LoVo (cell line): ENCODE measurements around the gene CRACR2A.

Source experiments
- DNase-seq: peaks from one replicate; pipeline ENCODE4 v3.0.0-alpha.2; 2016; ENCODE audit warnings: low spot score

CRACR2A gene

DNA sequence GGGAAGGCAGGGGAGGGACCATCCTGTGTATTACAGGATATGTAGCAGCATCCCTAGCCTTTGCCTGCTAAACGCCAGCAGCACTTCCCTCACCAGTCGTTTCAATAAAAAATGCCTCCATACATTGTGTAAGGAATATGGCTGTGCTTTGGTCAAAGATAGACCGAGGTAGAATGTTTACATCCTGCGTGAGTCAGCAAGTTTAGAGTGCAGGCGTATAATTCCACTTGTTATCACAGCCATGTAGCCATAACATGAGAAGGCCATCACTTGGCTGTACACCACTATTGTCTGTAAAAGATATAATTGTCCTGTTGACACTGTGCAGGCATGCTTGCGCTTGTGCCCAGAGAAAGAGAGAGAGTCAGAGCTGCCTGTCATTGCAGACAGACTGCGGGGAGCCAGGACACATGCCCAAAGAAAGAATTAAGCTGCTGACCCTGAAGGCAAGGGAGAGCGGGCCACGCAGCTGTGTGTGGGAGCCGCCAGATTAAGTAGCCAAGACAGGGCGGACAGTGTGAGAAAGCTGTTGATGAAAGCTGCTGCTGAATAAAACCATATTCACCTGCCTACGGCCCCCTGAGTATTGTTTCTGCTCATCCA, 68.4 kb downstream of the CRACR2A start:
- no peak for DNase-seq

DNA sequence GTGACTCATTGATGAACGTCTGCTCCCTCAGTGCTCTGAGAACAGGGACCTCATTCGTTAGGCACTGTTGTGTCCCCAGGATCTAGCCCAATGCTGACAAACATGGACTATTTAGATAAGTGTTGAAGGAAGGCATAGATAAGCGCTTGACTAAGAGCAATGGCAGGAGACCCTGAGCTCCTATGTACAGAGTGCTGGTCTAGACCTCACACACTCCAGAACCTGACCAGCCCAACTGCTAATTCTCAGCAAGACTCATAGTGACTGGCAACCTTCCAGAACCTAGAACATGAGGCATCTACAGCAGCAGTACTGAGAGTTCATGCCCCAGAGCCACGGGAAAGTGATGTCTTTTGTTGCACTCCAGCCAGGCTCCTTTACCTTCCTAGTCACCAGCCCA, 69.2 kb downstream of the CRACR2A start:
- DNase-seq = no peak

DNA sequence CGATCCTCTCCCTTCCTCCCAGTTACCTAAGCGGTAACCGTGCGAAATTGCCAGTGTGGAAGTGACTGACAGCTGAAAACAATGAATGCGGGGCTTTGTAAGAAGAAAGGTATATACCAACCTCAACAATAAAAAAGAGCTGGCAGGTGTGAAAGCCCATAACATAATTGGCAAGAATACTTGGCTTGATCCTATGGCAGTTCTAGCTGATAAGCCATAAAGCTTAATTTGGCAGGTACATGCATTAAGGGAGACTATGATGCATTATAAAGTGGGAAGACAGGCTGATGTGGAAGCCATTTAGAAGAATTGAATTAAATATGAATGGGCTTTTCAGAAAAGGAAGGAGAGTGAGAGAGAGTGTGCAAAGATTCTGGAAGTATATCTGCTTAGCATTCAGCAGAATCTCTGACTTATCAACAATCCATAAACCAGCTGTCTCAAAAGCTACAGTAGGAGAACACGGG, 71.3 kb downstream of the CRACR2A start:
- DNase-seq = no peak

DNA sequence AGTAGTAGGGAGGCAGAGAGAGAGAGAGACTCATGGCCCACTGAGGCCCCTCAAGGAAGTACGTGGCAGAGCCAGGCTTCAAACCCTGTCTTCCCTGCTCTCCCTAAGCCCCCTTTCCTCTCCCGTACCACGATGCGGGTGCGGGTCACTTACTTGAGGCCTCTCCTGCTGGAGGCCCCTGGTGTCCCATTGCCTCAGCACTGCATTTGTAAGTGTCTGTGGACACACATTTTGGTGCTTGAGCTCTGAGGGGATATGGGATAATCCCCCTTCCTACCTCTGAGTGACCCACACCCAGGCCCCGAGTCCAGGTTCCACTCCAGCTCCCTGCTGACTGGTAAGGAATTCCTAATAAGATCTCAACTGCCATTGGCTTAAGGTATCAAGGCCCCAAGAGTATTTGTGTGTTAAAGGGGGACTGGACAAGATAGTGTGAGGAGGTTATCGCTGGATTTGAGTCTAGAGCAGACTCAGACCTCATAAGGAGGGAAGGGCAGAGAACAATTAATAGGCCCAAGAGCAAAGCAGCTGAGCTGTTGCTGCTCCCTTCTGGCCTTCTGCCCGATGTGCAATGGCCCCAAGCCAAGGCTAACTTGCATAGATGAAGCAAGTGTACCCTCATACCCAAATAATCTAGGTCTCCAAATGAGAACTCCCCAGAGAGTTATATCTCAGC, 71.9 kb downstream of the CRACR2A start:
- DNase-seq = no peak

DNA sequence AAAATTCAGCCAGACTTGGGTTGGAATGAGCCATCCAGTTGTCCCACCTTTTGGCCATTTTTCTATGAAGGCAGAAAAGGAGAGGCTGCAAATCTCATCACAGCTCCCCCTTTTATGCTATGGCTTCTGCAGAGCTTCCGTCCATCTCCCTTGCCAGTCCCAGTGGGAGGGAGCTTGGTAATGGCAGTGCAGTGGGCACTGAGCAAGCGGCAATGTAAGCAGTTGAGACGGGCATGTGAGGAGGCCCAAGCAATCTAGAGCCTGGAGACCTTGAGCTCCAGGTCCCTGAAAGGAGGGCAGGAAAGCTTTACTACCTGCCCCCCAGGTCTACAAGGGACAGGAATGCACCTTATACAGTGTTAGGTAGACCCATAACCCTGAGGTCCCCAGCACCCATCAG, 73.1 kb downstream of the CRACR2A start:
- no peak for DNase-seq

DNA sequence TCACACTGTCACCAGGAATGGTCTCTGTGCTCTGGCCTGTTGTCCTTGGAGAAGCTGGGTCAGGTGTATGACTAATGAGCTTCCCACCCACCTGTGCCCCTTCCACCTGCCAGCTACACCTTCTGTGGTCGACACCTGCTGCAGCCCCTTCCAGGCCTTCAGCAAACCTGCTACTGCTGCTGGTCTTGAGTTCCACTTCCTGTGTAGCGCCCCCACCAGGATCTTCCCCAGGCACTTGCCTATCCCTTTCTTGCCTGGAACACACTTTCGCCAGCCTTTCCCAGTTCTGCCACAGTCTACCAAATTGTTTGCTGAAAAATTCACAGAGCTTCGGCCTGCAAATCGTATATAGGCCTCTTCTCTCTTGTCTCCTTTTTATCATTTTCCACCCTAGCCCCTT, 75.3 kb downstream of the CRACR2A start:
- no peak for DNase-seq

GRCh38 chr12:3673981-3674708, 78.8 kb downstream of the CRACR2A start:
- no peak for DNase-seq

DNA sequence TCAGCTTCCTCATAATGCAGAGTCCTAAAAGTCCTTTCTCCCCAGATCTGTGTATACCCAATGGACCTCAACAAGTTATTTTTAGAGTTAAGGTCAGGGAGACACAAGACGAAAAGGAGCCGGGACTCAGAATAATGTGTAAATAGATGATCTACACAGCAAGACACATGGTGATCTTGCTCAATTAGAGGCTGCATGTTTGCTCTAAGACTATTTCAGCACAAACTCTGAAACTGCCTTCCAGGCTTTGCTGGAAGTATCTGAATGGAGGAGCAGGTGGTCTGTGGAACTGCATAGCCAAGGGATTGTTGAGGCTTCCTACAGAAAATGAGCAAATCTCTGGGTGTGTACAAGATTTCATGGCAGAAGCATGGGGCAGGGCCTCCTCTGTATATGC, 80.8 kb downstream of the CRACR2A start:
- no peak for DNase-seq

DNA sequence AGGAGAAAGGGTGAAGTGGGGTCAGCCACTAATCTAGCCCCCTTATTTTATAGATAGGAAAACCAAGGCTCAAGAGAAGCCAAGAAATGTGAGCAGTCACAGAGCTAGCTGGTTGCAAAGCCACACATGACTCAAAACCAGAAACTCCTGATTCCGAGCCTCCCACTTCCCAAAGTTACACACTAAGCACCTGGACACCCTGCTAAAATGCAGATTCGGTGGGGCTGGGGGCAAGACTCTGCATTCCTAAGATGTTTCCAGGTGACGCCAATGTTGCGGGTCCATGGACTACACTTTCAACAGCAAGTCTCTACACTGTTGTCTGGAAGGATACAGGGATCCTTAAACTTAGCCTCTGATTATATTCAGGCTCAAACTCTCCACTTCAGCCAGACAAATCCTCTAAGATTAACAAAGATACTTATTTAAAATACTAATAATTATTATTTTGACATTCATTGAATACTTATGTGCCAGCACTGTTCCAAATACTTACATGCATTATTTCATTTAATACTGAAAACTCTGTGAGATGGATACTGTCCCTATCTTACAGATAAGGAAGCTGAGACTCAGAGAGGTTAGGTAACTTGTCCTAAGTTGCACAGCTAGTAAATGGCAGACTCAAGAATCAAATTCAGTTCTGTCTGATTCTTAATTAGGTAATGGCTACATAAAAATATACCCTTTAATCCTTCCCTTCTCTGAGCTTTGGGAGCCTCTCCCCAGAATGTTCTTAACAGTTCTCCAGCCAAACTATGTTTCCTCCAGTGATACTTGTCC, 81.4 kb downstream of the CRACR2A start:
- DNase-seq = no peak

DNA sequence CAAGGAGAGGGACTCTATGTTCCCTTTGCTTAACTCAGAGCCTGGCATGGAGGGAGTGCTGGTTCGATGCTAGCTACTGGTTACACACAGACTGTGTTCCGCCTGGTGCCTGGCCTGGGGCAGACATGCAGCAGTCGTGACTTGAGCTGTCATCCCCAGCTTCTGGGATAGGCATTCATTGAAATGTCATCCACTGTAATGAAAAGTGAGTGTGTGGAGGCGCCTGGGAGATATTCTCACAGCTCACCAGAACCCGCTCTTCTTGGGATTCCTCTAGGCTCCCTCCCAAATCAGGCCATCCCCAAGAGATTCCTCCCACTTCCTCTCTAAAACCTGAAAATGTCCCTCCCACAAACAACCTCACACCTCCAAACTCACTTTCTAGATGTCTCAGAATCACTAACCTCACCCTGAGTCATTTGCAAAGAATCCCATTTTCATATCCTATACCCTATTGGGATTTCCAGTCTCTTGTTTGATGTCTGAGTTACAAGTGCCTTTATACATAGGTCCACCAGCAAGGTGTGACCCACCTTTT, 82.8 kb downstream of the CRACR2A start:
- no peak for DNase-seq

GRCh38 chr12:3669594-3669993, 83.3 kb downstream of the CRACR2A start:
- no peak for DNase-seq

DNA sequence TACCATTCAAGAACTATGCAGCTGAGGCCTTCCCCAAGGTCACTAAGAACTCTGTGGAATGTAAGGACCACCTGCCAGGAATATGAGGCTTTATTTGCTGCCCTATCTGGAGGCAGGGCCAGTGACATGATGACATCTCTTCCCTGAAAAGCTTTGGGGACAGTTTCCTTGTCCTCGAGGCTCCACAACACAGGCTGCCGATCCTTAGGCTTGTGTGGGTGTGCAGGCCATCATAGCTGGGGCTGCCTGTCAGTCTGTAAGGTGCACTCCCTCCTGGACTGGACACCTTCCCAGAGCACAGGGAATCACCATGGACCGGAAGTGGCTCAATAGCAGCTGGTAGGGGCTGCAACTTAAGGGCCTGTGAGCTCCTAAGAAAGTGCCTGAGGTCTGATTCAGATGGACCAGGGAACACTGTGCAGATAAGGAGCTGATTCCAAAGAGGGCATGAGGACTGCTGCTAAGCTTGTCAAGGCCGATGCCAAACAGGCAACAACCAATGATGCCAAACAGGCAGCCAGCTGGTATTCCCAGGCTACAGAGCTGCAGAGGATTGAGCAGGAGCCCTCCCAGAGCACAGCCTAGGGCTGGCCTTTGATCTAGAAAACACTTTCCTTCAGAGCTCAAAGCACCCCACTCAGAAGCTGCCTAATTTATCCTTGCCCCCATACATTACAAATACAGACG, 84.3 kb downstream of the CRACR2A start:
- DNase-seq = no peak

GRCh38 chr12:3667485-3667884, 85.4 kb downstream of the CRACR2A start:
- DNase-seq = no peak

- no peak for DNase-seq
Measured at GRCh38 chr12:3666441-3666840, 86.5 kb downstream of the CRACR2A start.

GRCh38 chr12:3662521-3662921, 90.4 kb downstream of the CRACR2A start:
- DNase-seq = peak; percentile 18

DNA sequence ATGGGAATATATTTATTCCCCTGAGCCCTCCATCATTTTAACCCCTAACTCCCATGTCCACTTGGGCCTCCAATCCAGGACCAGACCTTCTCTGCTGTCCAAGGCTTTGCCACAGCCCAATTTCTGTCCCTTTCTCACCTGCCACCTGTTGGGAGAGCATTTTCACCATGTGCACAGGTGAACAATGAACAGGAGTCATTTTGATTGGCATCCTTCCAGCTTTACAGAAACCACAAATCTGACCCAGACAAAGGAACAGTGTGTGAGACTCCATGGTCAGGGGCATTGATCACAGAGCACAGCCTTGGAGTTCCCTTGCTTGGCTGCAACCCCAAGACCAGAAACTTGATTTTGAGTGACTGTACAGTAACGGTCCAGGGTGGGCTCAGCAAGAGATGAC, 91.9 kb downstream of the CRACR2A start:
- peak; percentile 46 for DNase-seq

GRCh38 chr12:3658327-3659163, 94.4 kb downstream of the CRACR2A start:
- DNase-seq = no peak

- no peak for DNase-seq
Measured at GRCh38 chr12:3656946-3657622, 95.8 kb downstream of the CRACR2A start.

DNA sequence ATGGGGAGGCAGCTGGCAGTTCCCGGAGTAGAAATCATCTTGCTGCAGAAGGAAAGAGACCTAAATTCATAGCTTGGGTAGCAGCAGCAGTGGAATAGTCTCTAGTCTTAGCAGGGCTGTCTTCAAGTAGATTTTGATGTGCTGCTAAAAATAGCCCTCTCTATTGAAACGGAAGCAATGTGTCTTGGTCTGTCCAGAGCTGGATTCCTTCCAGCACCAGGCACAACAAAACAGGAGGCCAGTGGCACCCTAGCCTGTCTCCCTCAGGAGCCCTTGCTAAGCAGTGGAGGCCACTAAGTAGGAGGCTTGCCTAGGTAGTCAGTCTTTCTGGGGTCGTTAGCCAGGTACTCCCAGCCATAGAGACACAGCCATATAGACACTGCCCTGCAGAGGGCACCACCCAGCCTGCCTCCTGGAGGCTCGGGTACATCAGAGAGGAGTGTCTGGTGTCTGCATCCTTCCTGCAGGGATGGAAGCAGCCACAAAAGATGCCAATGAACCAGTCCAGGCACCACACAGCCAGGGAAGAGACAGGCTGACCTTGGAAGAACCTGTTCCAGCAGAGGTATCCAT, 97.5 kb downstream of the CRACR2A start:
- DNase-seq = no peak
